ENCODE measurements around the gene DPCD.
A peak's percentile ranks its signal among the peaks of the same experiment; 100 is the strongest.

DPCD gene

GRCh38 chr10:101602761-101603398 lies 14.8 kb downstream of the DPCD start:
- H3K4me3 ChIP-seq (ENCODE audit: low read depth, low read length), result no peak overlapping the region
- in situ Hi-C loops (cut with HindIII; ENCODE audit: low pct_ligation_motif_present, low sequenced_read_pairs), result no loop called here
- no peaks in the 10 kb centered on the region for H3K27me3 ChIP-seq (replicated peaks)
- H3K36me3 ChIP-seq (replicated peaks), result no peaks in the 10 kb centered on the region
- peak; percentile 98 for TF ChIP-seq CTCF (IDR thresholded peaks at IDR 0.05; ENCODE audit: low read depth, low read length, missing control alignments)
- peak; percentile 60 for DNase-seq
- no peak overlapping the region for H3K27ac ChIP-seq

GRCh38 chr10:101607124-101607523 lies 19.0 kb downstream of the DPCD start:
- Histone ChIP-seq H3K27ac (no peak overlapping the region), H3K27me3 (replicated peaks) (no peaks in the 10 kb centered on the region), H3K4me3 (ENCODE audit: low read depth, low read length) (no peak overlapping the region), H3K36me3 (replicated peaks) (peaks cover 13% of the 10 kb centered on the region)
- in situ Hi-C loops (cut with HindIII; ENCODE audit: low pct_ligation_motif_present, low sequenced_read_pairs), result no loop called here
- DNase-seq, result no peak
- no peak for TF ChIP-seq CTCF (IDR thresholded peaks at IDR 0.05; ENCODE audit: low read depth, low read length, missing control alignments)

- no peak overlapping the region for H3K27ac ChIP-seq
- peak; percentile 30 for DNase-seq
- in situ Hi-C loops (cut with HindIII; ENCODE audit: low pct_ligation_motif_present, low sequenced_read_pairs), result no loop called here
- no peak overlapping the region for H3K4me3 ChIP-seq (ENCODE audit: low read depth, low read length)
- H3K27me3 ChIP-seq (replicated peaks), result no peaks in the 10 kb centered on the region
- no peak for TF ChIP-seq CTCF (IDR thresholded peaks at IDR 0.05; ENCODE audit: low read depth, low read length, missing control alignments)
- H3K36me3 ChIP-seq (replicated peaks), result peaks cover 13% of the 10 kb centered on the region
Observed at GRCh38 chr10:101609481-101609880, 21.4 kb downstream of the DPCD start.

- no peaks in the 10 kb centered on the region for H3K27me3 ChIP-seq (replicated peaks)
- H3K4me3 ChIP-seq (ENCODE audit: low read depth, low read length), result no peak overlapping the region
- DNase-seq, result no peak
- H3K36me3 ChIP-seq (replicated peaks), result peaks cover 13% of the 10 kb centered on the region
- TF ChIP-seq CTCF (IDR thresholded peaks at IDR 0.05; ENCODE audit: low read depth, low read length, missing control alignments), result no peak
- in situ Hi-C loops (cut with HindIII; ENCODE audit: low pct_ligation_motif_present, low sequenced_read_pairs), result no loop called here
- no peak overlapping the region for H3K27ac ChIP-seq
Observed at GRCh38 chr10:101611096-101611905, 23.2 kb downstream of the DPCD start.

- DNase-seq, result no peak
- TF ChIP-seq CTCF (IDR thresholded peaks at IDR 0.05; ENCODE audit: low read depth, low read length, missing control alignments), result no peak
- no peak overlapping the region for H3K4me3 ChIP-seq (ENCODE audit: low read depth, low read length)
- no peak overlapping the region for H3K27ac ChIP-seq
- in situ Hi-C loops (cut with HindIII; ENCODE audit: low pct_ligation_motif_present, low sequenced_read_pairs), result no loop called here
- H3K27me3 ChIP-seq (replicated peaks), result no peaks in the 10 kb centered on the region
- H3K36me3 ChIP-seq (replicated peaks), result peaks cover 13% of the 10 kb centered on the region
Observed at GRCh38 chr10:101612086-101612485, 24.0 kb downstream of the DPCD start.
